HG02943 (cell line): Measurements from ENCODE around the gene PKP3.
"Not testable (repeated sequence)": the region's sequence is repeated elsewhere in the genome, so short reads cannot be mapped to it uniquely, and the experiment has no call there.

Experiments used
- ATAC-seq: cut with Tn5 transposase; IDR thresholded peaks from one replicate; pipeline ENCODE4 v1.9.1; 2021; ENCODE audit warnings: mild to moderate bottlenecking, low read depth, moderate library complexity; ENCODE audit not compliant: unreplicated experiment

The PKP3 gene

DNA sequence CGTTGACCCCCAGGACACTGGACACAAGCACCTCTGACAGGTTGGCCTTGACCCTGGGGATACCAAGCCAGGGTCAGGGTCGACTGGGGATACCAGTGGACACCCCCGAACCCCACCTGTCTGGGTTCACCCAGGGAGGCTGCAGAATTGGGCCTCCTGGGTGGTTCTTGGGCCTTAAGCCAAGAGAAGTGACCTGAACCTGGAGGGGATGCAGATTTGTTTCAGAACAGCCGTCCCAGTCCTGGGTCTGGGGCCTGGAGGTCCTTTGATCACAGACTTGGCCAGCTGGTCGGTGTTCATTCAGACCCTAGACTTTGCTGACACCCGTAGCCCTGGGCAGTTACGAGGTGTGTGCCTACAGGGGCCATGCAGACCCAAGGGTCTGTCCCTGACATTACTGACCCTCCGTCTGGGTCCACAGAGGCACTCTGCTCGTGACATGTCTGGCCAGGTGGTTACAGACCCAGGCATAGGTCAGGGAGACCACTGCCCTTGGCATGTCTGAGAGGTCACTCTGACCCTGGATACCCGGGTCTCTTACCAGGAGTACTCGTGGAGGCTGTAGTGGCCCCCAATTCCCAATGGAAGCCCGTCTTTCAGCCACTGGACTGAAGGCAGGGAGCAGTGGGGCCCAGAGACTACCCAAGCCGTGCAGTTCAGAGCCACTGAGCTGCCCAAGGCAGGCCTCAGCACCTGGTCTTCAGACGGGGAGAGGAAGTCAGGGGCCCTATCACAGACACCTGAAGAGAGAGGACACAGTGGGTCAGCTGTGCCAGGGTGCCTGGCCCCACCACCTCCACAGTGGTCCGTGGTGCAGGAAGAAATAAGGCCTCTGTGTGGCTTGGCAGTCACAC, 14.4 kb downstream of the PKP3 start:
- no peak for ATAC-seq

GRCh38 chr11:409008-409599, 15.1 kb downstream of the PKP3 start:
- ATAC-seq, result no peak

- ATAC-seq, result no peak
These were observed 15.8 kb downstream of the PKP3 start for GRCh38 chr11:409600-410483.

DNA sequence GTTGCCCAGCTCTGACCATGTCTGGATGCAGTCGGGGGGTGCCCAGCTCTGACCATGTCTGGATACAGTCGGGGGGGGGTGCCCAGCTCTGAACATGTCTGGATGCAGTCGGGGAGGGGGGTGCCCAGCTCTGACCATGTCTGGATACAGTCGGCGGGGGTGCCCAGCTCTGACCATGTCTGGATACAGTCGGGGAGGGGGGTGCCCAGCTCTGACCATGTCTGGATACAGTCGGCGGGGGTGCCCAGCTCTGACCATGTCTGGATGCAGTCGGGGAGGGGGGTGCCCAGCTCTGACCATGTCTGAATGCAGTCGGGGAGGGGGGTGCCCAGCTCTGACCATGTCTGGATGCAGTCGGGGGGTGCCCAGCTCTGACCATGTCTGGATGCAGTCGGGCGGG, 16.7 kb downstream of the PKP3 start:
- ATAC-seq, result not testable (repeated sequence)

DNA sequence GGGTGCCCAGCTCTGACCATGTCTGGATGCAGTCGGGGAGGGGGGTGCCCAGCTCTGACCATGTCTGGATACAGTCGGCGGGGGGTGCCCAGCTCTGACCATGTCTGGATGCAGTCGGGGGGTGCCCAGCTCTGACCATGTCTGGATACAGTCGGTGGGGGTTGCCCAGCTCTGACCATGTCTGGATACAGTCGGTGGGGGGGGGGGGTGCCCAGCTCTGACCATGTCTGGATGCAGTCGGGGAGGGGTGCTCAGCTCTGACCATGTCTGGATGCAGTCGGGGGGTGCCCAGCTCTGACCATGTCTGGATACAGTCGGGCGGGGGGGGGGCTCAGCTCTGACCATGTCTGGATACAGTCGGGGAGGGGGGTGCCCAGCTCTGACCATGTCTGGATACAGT, 17.5 kb downstream of the PKP3 start:
- not testable (repeated sequence) for ATAC-seq

GRCh38 chr11:412641-413119, 18.7 kb downstream of the PKP3 start:
- no peak for ATAC-seq

DNA sequence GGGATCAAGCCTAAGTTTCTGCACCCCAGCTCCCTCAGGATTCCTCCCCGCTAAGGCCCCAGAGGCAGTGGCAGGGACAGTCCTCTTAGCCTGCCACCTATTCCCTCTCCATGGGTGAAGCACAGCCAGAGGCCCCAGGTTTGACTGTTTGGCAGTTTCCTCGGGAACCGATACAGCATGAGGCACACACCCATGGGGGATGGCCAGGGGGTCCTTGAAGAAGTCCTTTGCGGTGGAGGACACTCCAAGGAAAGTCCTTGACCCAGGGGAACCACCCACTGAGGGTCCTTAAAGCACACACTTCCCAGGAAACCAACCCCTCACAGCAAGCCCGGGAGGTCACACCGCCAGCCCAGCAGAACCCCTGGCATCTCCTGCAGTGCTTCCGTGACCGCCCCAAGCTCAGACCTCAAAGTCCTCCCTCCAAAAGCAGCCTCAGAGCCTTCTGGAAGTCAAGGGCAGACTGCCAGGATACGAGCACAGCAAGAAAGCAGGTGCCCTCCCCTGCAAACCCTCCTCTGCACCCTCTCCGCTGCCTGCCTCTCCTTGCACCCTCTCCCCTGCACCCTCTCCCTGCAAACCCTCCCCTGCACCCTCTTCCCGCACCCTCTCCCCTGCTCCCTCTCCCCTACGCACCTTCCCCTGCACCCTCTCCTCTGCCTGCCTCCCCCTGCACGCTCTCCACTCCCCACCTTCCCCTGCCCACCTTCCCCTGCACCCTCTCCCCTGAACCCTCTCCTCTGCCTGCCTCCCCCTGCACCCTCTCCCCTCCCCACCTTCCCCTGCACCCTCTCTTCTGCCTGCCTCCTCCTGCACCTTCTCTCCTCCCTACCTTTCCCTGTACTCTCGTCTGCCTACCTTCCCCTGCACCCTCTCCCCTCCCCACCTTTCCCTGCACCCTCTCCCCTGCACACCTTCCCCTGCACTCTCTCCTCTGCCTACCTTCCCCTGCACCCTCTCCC, 19.4 kb downstream of the PKP3 start:
- no peak for ATAC-seq

DNA sequence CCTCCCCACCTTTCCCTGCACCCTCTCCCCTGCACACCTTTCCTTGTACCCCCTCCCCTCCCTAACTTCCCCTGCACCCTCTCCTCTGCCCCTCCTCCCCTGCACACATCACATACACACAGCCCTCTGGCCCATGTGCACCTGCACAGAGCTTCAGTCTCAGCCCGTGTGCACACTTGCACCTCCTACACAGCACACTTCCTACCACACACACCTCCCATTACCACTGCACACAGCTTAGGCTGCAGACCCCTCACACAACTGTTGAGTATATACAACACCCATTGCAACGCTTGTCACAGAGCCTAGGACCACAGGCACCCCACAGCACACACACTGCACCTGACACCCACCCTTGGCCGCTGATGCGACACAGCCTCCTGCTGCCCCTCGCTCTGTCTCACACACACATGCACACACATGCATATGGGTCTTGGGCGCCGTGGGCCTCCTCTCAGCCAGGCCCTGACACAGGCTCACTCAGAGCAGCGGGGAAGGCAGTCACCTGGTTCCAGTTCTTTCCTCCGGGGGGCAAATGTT, 20.4 kb downstream of the PKP3 start:
- ATAC-seq, result no peak

DNA sequence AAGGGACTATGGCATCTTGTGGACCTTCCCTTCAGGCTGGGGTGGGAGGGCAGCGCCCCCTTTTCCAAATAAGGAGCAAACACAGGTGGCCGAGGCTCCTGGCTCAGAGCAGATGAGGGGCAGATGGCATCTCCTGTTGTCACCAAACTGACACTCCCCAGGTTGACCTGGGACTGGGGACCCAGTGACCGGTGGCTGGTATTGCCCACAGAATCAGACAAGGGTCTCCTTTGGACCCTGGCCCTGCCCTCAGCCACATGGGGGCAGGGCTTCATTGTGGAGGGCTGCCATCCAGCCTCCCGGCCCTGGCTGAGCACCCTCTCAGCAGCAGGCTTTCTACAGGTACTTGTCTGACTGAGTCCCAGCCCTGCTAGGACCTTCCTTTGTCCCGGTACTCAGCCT, 21.6 kb downstream of the PKP3 start:
- no peak for ATAC-seq

- ATAC-seq, result no peak
These were observed 22.2 kb downstream of the PKP3 start for GRCh38 chr11:416051-416756.

GRCh38 chr11:416757-417621, 23.0 kb downstream of the PKP3 start:
- ATAC-seq, result no peak

- ATAC-seq, result no peak
These were observed 23.8 kb downstream of the PKP3 start for GRCh38 chr11:417652-418342.

DNA sequence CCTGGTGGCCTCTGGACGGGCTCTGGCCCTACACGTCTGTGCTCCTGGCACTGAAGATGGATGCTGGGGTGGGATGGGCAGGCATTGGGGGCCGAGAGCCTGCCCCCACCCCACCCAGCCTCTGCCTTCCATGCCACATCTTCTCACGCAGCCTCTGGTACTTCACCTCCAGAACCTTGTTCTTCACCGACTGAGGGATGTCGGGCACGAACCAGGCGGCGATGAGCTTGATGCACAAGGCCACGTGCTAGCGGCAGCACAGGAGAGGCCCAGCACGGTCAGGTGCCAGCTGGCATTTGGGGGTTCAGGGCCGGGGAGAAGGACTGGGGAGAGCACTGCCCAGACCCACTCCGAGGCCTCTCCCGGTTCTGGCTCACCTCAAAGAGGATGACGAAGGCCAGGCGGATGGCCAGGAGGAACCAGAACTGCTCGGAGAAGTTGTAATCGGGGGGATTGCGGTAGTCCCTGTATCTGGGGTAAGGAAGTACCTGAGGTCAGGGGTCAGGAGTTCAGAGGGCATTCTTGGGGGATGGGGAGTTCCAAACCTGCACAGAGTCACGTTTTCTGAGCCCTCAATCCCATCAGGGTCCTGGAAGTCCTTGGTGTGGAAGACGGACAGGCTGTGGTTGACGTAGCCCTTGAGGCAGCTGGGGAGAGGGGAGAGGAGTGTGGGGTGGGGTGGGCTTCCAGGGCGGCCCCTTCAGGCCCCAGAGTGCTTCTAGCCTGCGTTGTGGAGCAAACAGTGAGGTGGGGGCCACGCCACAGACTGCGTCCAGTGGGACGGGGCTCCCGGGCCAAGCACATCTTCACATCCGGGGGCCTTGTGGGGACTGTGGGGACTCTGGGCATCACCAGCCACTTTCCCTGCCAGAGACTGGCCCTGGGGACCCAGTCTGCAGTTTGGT, 24.6 kb downstream of the PKP3 start:
- no peak for ATAC-seq

GRCh38 chr11:419248-420005, 25.4 kb downstream of the PKP3 start:
- ATAC-seq, result no peak

GRCh38 chr11:420054-420910, 26.3 kb downstream of the PKP3 start:
- ATAC-seq, result no peak
